ENCODE results near the gene ZNF227.

The ZNF227 gene

GRCh38 chr19:44277331-44277730 is 65.0 kb downstream of the ZNF227 start:
- Histone ChIP-seq H3K4me1 (ENCODE audit: insufficient read depth, low read length, severe bottlenecking) (no peaks in the 10 kb centered on the region), H4K20me1 (ENCODE audit: insufficient read depth, low read length) (no peaks in the 10 kb centered on the region), H3K79me2 (ENCODE audit: insufficient read depth, low read length) (no peaks in the 10 kb centered on the region), H3K4me2 (ENCODE audit: low read length) (no peak overlapping the region), H3K36me3 (ENCODE audit: insufficient read depth, low read length) (no peaks in the 10 kb centered on the region), H2AFZ (ENCODE audit: low read length) (no peak overlapping the region), H3K9me3 (ENCODE audit: low read length) (peaks cover 3% of the 10 kb centered on the region; the same call in 1 of the 2 replicates), H3K4me3 (ENCODE audit: low read depth, low read length, poor library complexity, severe bottlenecking) (no peak overlapping the region), H3K27ac (ENCODE audit: low read depth, low read length, poor library complexity, severe bottlenecking) (no peak overlapping the region), H3K9me2 (ENCODE audit: low read depth, low read length) (no peaks in the 10 kb centered on the region), H3F3A (ENCODE audit: insufficient read depth, low read length) (no peaks in the 10 kb centered on the region), H3K9ac (ENCODE audit: low read length) (no peak overlapping the region), H3K27me3 (ENCODE audit: insufficient read depth, low read length) (no peaks in the 10 kb centered on the region)
- TF ChIP-seq EZH2 (IDR thresholded peaks at IDR 0.05; ENCODE audit: borderline replicate concordance, low read length) (no peak), CTCF (IDR thresholded peaks at IDR 0.05; ENCODE audit: low read length) (no peak)

GRCh38 chr19:44278181-44278690 is 65.9 kb downstream of the ZNF227 start:
- Histone ChIP-seq H3K27me3 (ENCODE audit: insufficient read depth, low read length) (no peaks in the 10 kb centered on the region), H3K27ac (ENCODE audit: low read depth, low read length, poor library complexity, severe bottlenecking) (no peak overlapping the region), H2AFZ (ENCODE audit: low read length) (no peak overlapping the region), H3K36me3 (ENCODE audit: insufficient read depth, low read length) (no peaks in the 10 kb centered on the region), H3K4me1 (ENCODE audit: insufficient read depth, low read length, severe bottlenecking) (no peaks in the 10 kb centered on the region), H3K4me3 (ENCODE audit: low read depth, low read length, poor library complexity, severe bottlenecking) (no peak overlapping the region), H3K9ac (ENCODE audit: low read length) (no peak overlapping the region), H3K9me3 (ENCODE audit: low read length) (peaks cover 3% of the 10 kb centered on the region; the same call in 1 of the 2 replicates), H3K4me2 (ENCODE audit: low read length) (no peak overlapping the region), H3K79me2 (ENCODE audit: insufficient read depth, low read length) (no peaks in the 10 kb centered on the region), H3K9me2 (ENCODE audit: low read depth, low read length) (no peaks in the 10 kb centered on the region), H4K20me1 (ENCODE audit: insufficient read depth, low read length) (no peaks in the 10 kb centered on the region), H3F3A (ENCODE audit: insufficient read depth, low read length) (no peaks in the 10 kb centered on the region)
- TF ChIP-seq CTCF (IDR thresholded peaks at IDR 0.05; ENCODE audit: low read length) (no peak), EZH2 (IDR thresholded peaks at IDR 0.05; ENCODE audit: borderline replicate concordance, low read length) (no peak)

GRCh38 chr19:44280916-44281315 is 68.6 kb downstream of the ZNF227 start:
- H3K9me2 ChIP-seq (ENCODE audit: low read depth, low read length), result no peaks in the 10 kb centered on the region
- TF ChIP-seq EZH2 (IDR thresholded peaks at IDR 0.05; ENCODE audit: borderline replicate concordance, low read length) (no peak), CTCF (IDR thresholded peaks at IDR 0.05; ENCODE audit: low read length) (no peak)
- H3K27ac ChIP-seq (ENCODE audit: low read depth, low read length, poor library complexity, severe bottlenecking), result no peak overlapping the region
- no peaks in the 10 kb centered on the region for H3K4me1 ChIP-seq (ENCODE audit: insufficient read depth, low read length, severe bottlenecking)
- no peak overlapping the region for H2AFZ ChIP-seq (ENCODE audit: low read length)
- H3K79me2 ChIP-seq (ENCODE audit: insufficient read depth, low read length), result no peaks in the 10 kb centered on the region
- no peak overlapping the region for H3K4me3 ChIP-seq (ENCODE audit: low read depth, low read length, poor library complexity, severe bottlenecking)
- H3K36me3 ChIP-seq (ENCODE audit: insufficient read depth, low read length), result no peaks in the 10 kb centered on the region
- peaks cover 3% of the 10 kb centered on the region; the same call in 1 of the 2 replicates for H3K9me3 ChIP-seq (ENCODE audit: low read length)
- no peaks in the 10 kb centered on the region for H4K20me1 ChIP-seq (ENCODE audit: insufficient read depth, low read length)
- H3K27me3 ChIP-seq (ENCODE audit: insufficient read depth, low read length), result no peaks in the 10 kb centered on the region
- no peak overlapping the region for H3K4me2 ChIP-seq (ENCODE audit: low read length)
- H3F3A ChIP-seq (ENCODE audit: insufficient read depth, low read length), result no peaks in the 10 kb centered on the region
- H3K9ac ChIP-seq (ENCODE audit: low read length), result no peak overlapping the region
